ENCODE data around the gene FAM20A. TPM values are rescaled to one million over a fixed set of nuclear protein-coding genes. Genes with fewer than 3 reads are reported as not detected.
A peak's percentile ranks its signal among the peaks of the same experiment; 100 is the strongest.

The FAM20A gene
- total RNA-seq, 5 donors from 2014 or later (not counting 1 experiment from before 2014, with no cell fraction given): 0.16 to 0.38 (median 0.35) TPM; not detected in 2

GRCh38 chr17:68622423-68622822, 21.3 kb upstream of the FAM20A start:
- Mint-ChIP-seq H3K36me3 (peaks cover 2% of the 10 kb centered on the region), H3K4me3 (no peak overlapping the region), H3K27me3 (peaks cover 24 to 30% of the 10 kb centered on the region in 2 donors), H3K9me3 (peaks cover 0 to 9% (median 3%) of the 10 kb centered on the region in 3 donors), H3K27ac (no peak overlapping the region), H3K4me1 (no peaks in the 10 kb centered on the region)
- ATAC-seq (replicated peaks in 1 of 4): no peak
- ChIA-PET CTCF (interaction anchor here in 1 of 2 donors (0.6 kb wide), 1 partner anchor 1420 kb away, joined by 3 read pairs; no protein-coding TSS in a partner anchor), POLR2A (no interaction called here)
- no peaks in the 10 kb centered on the region for H3K9me3 ChIP-seq
- H3K4me3 ChIP-seq (ENCODE audit: control insufficient read depth in 1 of 2, extremely low read depth in 1 of 2, low read length in 1 of 2): no peak overlapping the region
- H3K4me1 ChIP-seq (ENCODE audit: control insufficient read depth in 1 of 2, extremely low read depth in 1 of 2, insufficient read depth in 2 of 2, low read length in 2 of 2): no peaks in the 10 kb centered on the region
- H3K27ac ChIP-seq (ENCODE audit: low read length): no peak overlapping the region
- H3K27me3 ChIP-seq (replicated peaks in 1 of 2; ENCODE audit: control insufficient read depth in 2 of 2, extremely low read depth in 1 of 2, insufficient read depth in 2 of 2, low read length in 1 of 2): no peaks in the 10 kb centered on the region
- DNase-seq: no peak
- no peaks in the 10 kb centered on the region for H3K36me3 ChIP-seq (ENCODE audit: control insufficient read depth in 2 of 2, extremely low read depth in 1 of 2, insufficient read depth in 1 of 2, low read length in 1 of 2)

- ChIA-PET POLR2A (no interaction called here), CTCF (no interaction called here)
- Mint-ChIP-seq H3K36me3 (peaks cover 2% of the 10 kb centered on the region), H3K4me1 (no peaks in the 10 kb centered on the region), H3K27me3 (peaks cover 27 to 28% of the 10 kb centered on the region in 2 donors), H3K4me3 (no peak overlapping the region), H3K27ac (no peak overlapping the region), H3K9me3 (peaks cover 0 to 9% (median 3%) of the 10 kb centered on the region in 3 donors)
- no peak for DNase-seq
- Histone ChIP-seq H3K9me3 (no peaks in the 10 kb centered on the region), H3K27me3 (replicated peaks in 1 of 2; ENCODE audit: control insufficient read depth in 2 of 2, extremely low read depth in 1 of 2, insufficient read depth in 2 of 2, low read length in 1 of 2) (no peaks in the 10 kb centered on the region), H3K36me3 (ENCODE audit: control insufficient read depth in 2 of 2, extremely low read depth in 1 of 2, insufficient read depth in 1 of 2, low read length in 1 of 2) (no peaks in the 10 kb centered on the region), H3K4me3 (ENCODE audit: control insufficient read depth in 1 of 2, extremely low read depth in 1 of 2, low read length in 1 of 2) (no peak overlapping the region), H3K4me1 (ENCODE audit: control insufficient read depth in 1 of 2, extremely low read depth in 1 of 2, insufficient read depth in 2 of 2, low read length in 2 of 2) (no peaks in the 10 kb centered on the region), H3K27ac (ENCODE audit: low read length) (no peak overlapping the region)
- no peak for ATAC-seq (replicated peaks in 1 of 4)
- no CpG with 5 or more reads among the region's 2 CpGs for WGBS (ENCODE audit: insufficient coverage)
These were observed 19.9 kb upstream of the FAM20A start for GRCh38 chr17:68621065-68621464.

GRCh38 chr17:68616334-68616733, 15.2 kb upstream of the FAM20A start:
- no peak overlapping the region for H3K27ac Mint-ChIP-seq
- no peaks in the 10 kb centered on the region for H3K4me1 Mint-ChIP-seq
- no peak for ATAC-seq (replicated peaks in 1 of 4)

DNA sequence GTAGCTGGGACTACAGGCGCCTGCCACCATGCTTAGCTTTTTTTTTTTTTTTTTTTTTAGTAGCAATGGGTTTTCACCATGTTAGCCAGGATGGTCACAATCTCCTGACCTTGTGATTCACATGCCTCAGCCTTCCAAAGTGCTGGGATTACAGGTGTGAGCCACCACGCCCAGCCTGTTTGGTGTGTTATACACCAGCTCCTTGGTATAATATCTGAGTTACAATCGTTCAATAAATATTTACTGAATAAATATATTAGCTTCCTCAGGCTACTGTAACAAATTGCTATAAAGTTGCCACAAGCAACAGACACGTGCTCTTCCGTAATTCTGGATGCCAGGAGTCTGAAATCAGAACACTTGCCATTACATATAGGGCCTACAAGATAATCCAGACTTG, 13.6 kb upstream of the FAM20A start:
- 73% methylated on average over 2 of the region's 5 CpGs for WGBS (ENCODE audit: insufficient coverage)
- Mint-ChIP-seq H3K27ac (no peak overlapping the region), H3K9me3 (peaks cover 1 to 13% (median 12%) of the 10 kb centered on the region in 3 donors), H3K27me3 (peaks cover 25 to 27% of the 10 kb centered on the region in 2 donors), H3K4me3 (no peak overlapping the region), H3K4me1 (no peaks in the 10 kb centered on the region), H3K36me3 (peaks cover 6% of the 10 kb centered on the region)
- H3K36me3 ChIP-seq (ENCODE audit: control insufficient read depth in 2 of 2, extremely low read depth in 1 of 2, insufficient read depth in 1 of 2, low read length in 1 of 2): no peaks in the 10 kb centered on the region
- no peak for ATAC-seq (replicated peaks in 1 of 4)
- no peak for DNase-seq
- no peak overlapping the region for H3K4me3 ChIP-seq (ENCODE audit: control insufficient read depth in 1 of 2, extremely low read depth in 1 of 2, low read length in 1 of 2)
- H3K4me1 ChIP-seq (ENCODE audit: control insufficient read depth in 1 of 2, extremely low read depth in 1 of 2, insufficient read depth in 2 of 2, low read length in 2 of 2): no peaks in the 10 kb centered on the region
- ChIA-PET CTCF (interaction anchor here in 1 of 2 donors (0.6 kb wide), 1 partner anchor 380 kb away, joined by 3 read pairs; no protein-coding TSS in a partner anchor), POLR2A (no interaction called here)
- H3K27me3 ChIP-seq (replicated peaks in 1 of 2; ENCODE audit: control insufficient read depth in 2 of 2, extremely low read depth in 1 of 2, insufficient read depth in 2 of 2, low read length in 1 of 2): peaks cover 0 to 7% of the 10 kb centered on the region in 2 experiments
- no peaks in the 10 kb centered on the region for H3K9me3 ChIP-seq
- H3K27ac ChIP-seq (ENCODE audit: low read length): no peak overlapping the region

More at GRCh38 chr17:68616334-68616733, 15.2 kb upstream of the FAM20A start:
- POLR2A ChIA-PET: no interaction called here
- no peak overlapping the region for H3K4me3 Mint-ChIP-seq
- peaks cover 0 to 9% (median 3%) of the 10 kb centered on the region in 3 donors for H3K9me3 Mint-ChIP-seq
- Histone ChIP-seq H3K27me3 (replicated peaks in 1 of 2; ENCODE audit: control insufficient read depth in 2 of 2, extremely low read depth in 1 of 2, insufficient read depth in 2 of 2, low read length in 1 of 2) (peaks cover 0 to 7% of the 10 kb centered on the region in 2 experiments), H3K4me1 (ENCODE audit: control insufficient read depth in 1 of 2, extremely low read depth in 1 of 2, insufficient read depth in 2 of 2, low read length in 2 of 2) (no peaks in the 10 kb centered on the region), H3K27ac (ENCODE audit: low read length) (no peak overlapping the region), H3K4me3 (ENCODE audit: control insufficient read depth in 1 of 2, extremely low read depth in 1 of 2, low read length in 1 of 2) (no peak overlapping the region), H3K36me3 (ENCODE audit: control insufficient read depth in 2 of 2, extremely low read depth in 1 of 2, insufficient read depth in 1 of 2, low read length in 1 of 2) (no peaks in the 10 kb centered on the region), H3K9me3 (no peaks in the 10 kb centered on the region)
- peaks cover 2% of the 10 kb centered on the region for H3K36me3 Mint-ChIP-seq
- no peak for DNase-seq
- CTCF ChIA-PET: no interaction called here
- peaks cover 36% of the 10 kb centered on the region in 2 donors for H3K27me3 Mint-ChIP-seq

- Mint-ChIP-seq H3K4me1 (no peaks in the 10 kb centered on the region), H3K27me3 (peaks cover 18% of the 10 kb centered on the region in 2 donors), H3K36me3 (peaks cover 10% of the 10 kb centered on the region), H3K4me3 (no peak overlapping the region), H3K9me3 (peaks cover 0 to 19% (median 18%) of the 10 kb centered on the region in 3 donors), H3K27ac (no peak overlapping the region)
- peak in 3 of 35 experiments; percentile 4 to 30 (median 11) for DNase-seq
- CTCF ChIA-PET: interaction anchor here in 1 of 2 donors (0.6 kb wide), 1 partner anchor 379 kb away, joined by 3 read pairs; no protein-coding TSS in a partner anchor
- Histone ChIP-seq H3K9me3 (peaks cover 4% of the 10 kb centered on the region), H3K4me1 (ENCODE audit: control insufficient read depth in 1 of 2, extremely low read depth in 1 of 2, insufficient read depth in 2 of 2, low read length in 2 of 2) (no peaks in the 10 kb centered on the region), H3K27me3 (replicated peaks in 1 of 2; ENCODE audit: control insufficient read depth in 2 of 2, extremely low read depth in 1 of 2, insufficient read depth in 2 of 2, low read length in 1 of 2) (peaks cover 0 to 7% of the 10 kb centered on the region in 2 experiments), H3K36me3 (ENCODE audit: control insufficient read depth in 2 of 2, extremely low read depth in 1 of 2, insufficient read depth in 1 of 2, low read length in 1 of 2) (no peaks in the 10 kb centered on the region), H3K4me3 (ENCODE audit: control insufficient read depth in 1 of 2, extremely low read depth in 1 of 2, low read length in 1 of 2) (no peak overlapping the region), H3K27ac (ENCODE audit: low read length) (no peak overlapping the region)
- POLR2A ChIA-PET: no interaction called here
- ATAC-seq (replicated peaks in 1 of 4): no peak
- WGBS (ENCODE audit: insufficient coverage): 75% methylated on average over 2 of the region's 5 CpGs
These were observed 12.7 kb upstream of the FAM20A start for GRCh38 chr17:68613739-68614298.

DNA sequence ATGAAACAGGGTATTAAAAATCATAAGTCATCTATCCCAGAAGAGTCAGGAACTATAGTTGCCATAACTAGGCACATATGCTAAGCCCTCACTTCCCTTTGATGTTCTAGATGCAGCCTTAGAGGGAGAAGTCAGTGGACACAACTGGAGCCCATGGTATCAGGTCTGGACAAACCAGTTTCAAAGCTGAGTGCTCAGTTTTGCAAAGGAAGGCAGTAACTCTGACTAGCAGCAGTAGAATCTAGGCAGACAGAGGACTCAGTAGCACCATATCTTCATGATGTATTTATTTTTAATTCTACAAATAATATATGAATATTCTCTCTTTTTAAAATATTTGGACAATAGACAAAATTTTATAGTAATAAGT, 11.7 kb upstream of the FAM20A start:
- Mint-ChIP-seq H3K9me3 (peaks cover under 1 to 23% (median 22%) of the 10 kb centered on the region in 3 donors), H3K4me1 (no peaks in the 10 kb centered on the region), H3K27me3 (peaks cover 13 to 14% of the 10 kb centered on the region in 2 donors), H3K27ac (no peak overlapping the region), H3K4me3 (no peak overlapping the region), H3K36me3 (peaks cover 11% of the 10 kb centered on the region)
- H3K36me3 ChIP-seq (ENCODE audit: control insufficient read depth in 2 of 2, extremely low read depth in 1 of 2, insufficient read depth in 1 of 2, low read length in 1 of 2): no peaks in the 10 kb centered on the region
- no peak overlapping the region for H3K27ac ChIP-seq (ENCODE audit: low read length)
- DNase-seq: no peak
- peaks cover 0 to 7% of the 10 kb centered on the region in 2 experiments for H3K27me3 ChIP-seq (replicated peaks in 1 of 2; ENCODE audit: control insufficient read depth in 2 of 2, extremely low read depth in 1 of 2, insufficient read depth in 2 of 2, low read length in 1 of 2)
- CTCF ChIA-PET: no interaction called here
- no peaks in the 10 kb centered on the region for H3K4me1 ChIP-seq (ENCODE audit: control insufficient read depth in 1 of 2, extremely low read depth in 1 of 2, insufficient read depth in 2 of 2, low read length in 2 of 2)
- ATAC-seq (replicated peaks in 1 of 4): no peak
- peaks cover 4% of the 10 kb centered on the region for H3K9me3 ChIP-seq
- POLR2A ChIA-PET: no interaction called here
- H3K4me3 ChIP-seq (ENCODE audit: control insufficient read depth in 1 of 2, extremely low read depth in 1 of 2, low read length in 1 of 2): no peak overlapping the region
